NCI-H146 (cell line): ENCODE measurements around the gene KCTD18.

Experiments used
- DNase-seq: peaks from one replicate; lab custom pipeline; 2025; lab: John Stamatoyannopoulos, UW

KCTD18 gene

DNA sequence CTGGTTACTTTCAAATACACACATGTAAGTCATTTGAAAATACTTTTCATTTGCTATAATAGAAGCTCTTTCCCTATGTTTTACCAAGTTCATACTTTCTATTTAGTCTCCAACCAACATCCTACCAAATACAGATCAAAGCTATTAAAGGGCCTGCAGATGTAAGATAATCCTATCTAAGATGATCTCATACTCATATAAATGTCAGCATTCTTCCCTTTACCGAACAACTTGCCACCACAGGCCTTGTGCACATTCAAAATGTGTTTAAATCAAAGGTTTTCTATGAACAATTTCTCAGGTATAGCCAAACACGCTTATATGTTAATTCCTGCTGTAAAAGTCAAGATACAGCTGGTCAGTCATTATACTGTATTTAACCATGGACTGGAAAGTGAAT is 23.3 kb downstream of the KCTD18 start:
- DNase-seq: no peak

DNA sequence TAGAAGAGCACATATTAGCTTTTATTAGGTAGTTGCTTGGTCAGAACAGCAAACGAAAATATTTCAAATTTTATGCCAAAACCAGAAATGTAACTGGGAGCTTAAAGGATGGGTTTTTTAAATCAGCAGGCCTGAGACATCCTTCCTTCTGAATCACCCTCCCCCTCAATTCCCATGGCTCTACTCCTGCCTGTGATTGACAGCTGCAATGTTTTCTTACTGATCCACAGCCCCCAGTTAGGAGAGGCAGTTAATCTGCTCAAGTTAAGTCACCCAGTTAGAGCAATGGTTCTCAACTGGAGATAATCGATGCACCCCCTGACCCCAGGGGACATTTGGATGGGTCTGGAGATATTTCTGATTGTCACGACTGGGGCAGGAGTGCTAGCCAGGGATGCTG is 24.9 kb downstream of the KCTD18 start:
- no peak for DNase-seq

DNA sequence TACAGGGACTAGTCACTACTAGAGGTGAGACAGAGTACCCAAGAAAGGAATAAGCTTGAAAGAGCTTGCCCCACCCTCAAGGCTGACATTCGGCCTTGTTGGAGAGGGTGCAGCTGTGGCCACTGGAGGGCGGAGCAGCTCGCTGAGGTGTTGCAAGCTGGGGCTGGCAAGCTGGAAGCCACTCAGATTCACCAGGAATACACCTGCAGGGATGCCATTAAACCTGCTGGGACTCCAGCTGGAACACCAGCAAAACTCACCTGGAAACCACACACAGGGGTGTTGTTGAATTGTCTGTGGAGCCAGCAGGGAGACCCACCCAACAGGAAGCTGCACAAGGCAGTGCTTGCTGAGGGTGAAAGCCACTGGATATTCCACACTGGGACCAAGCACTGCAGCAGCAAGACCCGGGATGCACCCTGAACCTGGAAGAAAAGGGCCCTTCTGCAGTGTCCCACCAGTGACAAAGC is 26.1 kb downstream of the KCTD18 start:
- peak; percentile 82 for DNase-seq

DNA sequence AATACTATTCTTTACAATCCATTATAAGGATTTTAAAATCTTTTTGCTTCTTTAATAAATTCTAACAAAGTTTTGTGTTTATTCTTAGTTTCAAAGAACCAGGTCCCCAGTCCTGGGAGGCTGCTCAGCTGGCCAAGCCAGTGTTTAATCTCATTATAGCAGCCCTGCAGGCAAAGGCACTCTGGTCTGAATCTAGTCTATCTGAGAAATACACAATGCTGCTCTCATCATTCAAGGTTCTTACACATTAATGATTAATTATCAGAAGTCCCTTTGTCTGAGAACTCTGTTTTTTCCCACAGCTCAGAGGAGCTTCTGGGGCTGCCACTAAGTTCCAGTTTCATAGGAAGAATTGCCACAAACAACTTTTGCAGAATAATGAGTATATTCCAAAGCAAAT is 27.7 kb downstream of the KCTD18 start:
- DNase-seq: no peak

- DNase-seq: no peak
Measured at GRCh38 chr2:200479692-200480265, 30.1 kb downstream of the KCTD18 start.

- no peak for DNase-seq
Measured at GRCh38 chr2:200477667-200478131, 32.2 kb downstream of the KCTD18 start.

DNA sequence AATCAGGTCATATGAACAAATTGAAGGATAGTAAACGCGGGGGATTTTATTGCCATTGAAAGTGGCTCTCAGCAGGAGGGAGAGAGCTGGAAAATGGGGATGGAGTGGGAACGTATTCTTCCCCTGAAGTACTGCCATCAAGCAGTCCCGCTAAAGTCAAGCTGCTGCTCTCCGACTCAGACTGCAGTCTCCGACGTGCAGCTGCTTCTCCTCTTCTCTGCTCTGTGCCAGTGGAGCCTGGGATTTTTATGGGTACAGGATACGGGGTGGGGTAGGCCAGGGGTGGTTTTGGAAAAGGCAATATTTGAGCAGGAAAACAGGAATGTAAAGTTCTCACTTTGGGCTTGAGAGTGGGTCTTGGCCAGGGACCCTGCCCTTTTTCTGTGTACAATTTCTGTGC is 33.0 kb downstream of the KCTD18 start:
- DNase-seq: no peak

- no peak for DNase-seq
Measured at GRCh38 chr2:200475795-200476194, 34.1 kb downstream of the KCTD18 start.

DNA sequence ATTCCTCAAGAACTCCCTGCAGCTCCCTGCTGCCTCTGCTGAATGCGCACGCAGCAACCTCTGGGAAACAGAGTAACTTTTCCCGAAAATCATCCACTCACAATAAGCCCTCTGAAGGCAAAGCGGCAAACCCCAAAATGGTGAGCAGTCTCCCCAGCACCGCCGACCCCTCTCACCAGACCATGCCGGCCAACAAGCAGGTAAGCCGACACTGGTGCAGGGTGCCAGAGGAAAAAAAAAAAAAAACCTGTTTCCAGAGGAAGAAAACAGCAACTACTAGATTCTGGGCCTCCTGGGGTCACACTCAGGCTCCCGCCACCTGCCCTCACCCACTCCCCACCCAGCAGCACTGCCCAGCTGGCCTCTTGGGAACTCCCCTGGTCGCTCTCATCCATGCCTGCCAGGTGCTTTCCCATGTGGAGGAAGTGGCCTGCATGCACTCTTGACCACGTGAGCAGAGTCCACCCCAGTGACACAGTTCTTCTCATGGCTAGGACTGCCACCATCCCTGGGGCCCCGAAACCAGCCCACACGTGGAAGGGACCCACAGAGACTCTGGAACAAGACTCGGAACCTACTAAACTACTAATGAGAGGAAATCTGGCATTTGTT is 36.9 kb downstream of the KCTD18 start:
- no peak for DNase-seq

GRCh38 chr2:200471928-200472645 is 37.8 kb downstream of the KCTD18 start:
- DNase-seq: no peak

GRCh38 chr2:200471324-200471848 is 38.5 kb downstream of the KCTD18 start:
- DNase-seq: peak; percentile 34

DNA sequence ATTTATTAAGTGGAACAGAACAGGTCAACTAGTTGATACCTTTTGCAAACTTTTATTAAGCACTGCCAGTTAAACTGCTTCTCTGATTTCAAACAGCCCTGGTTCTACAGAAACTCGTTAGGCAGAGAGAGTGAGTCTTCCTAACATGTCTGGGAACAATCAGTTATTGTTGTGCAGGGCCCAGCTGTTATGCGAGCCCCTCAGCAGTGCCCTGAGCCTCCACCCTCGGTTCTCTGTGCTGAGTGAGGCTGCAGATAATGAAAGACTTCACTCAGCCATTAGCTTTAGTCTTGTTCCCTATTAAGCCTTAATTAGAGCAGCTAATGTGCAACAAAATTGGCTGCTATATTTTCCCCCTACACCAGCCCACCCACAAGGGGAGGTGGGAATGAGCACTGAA is 39.6 kb downstream of the KCTD18 start:
- no peak for DNase-seq

GRCh38 chr2:200469708-200470211 is 40.1 kb downstream of the KCTD18 start:
- DNase-seq: no peak

DNA sequence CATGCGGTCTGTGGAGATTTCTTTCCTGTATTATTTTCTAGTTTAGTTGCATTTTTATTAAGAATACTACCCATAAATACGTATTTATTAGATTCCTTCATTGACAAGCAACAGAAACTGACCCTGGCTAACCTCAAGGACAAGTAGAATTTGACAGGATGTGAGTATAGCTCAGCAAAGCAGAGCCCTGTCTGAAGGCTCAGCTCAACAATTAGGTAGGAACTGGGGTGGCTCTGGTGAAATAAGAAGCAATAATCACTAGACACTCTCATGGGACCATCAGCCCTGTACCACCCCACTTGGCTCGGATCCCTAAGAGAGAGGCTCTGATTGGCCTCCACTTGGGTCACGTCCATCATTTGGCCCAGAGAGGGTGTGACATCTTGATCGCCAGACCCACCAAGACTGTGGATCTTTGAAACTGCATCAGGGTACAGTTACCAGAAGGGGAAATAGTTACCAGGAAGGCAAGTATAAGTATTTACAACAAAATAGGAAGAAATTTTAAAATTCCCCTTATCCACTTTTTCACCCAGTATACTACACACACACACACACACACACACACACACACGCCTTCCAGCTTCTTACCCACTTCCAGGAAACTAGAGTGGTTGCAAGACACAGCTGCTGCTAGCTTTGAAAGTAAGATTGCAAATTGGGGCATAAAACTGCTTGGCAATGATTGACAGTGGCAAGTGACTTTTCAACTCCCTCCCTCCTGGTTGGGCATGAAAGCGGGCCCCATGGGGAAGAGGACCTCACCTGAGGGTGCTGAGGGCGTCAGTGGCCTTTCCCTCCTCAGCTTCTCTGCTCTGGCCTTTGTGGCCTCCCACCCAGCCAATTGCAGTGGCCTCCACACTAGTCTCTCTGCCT is 41.8 kb downstream of the KCTD18 start:
- DNase-seq: no peak

DNA sequence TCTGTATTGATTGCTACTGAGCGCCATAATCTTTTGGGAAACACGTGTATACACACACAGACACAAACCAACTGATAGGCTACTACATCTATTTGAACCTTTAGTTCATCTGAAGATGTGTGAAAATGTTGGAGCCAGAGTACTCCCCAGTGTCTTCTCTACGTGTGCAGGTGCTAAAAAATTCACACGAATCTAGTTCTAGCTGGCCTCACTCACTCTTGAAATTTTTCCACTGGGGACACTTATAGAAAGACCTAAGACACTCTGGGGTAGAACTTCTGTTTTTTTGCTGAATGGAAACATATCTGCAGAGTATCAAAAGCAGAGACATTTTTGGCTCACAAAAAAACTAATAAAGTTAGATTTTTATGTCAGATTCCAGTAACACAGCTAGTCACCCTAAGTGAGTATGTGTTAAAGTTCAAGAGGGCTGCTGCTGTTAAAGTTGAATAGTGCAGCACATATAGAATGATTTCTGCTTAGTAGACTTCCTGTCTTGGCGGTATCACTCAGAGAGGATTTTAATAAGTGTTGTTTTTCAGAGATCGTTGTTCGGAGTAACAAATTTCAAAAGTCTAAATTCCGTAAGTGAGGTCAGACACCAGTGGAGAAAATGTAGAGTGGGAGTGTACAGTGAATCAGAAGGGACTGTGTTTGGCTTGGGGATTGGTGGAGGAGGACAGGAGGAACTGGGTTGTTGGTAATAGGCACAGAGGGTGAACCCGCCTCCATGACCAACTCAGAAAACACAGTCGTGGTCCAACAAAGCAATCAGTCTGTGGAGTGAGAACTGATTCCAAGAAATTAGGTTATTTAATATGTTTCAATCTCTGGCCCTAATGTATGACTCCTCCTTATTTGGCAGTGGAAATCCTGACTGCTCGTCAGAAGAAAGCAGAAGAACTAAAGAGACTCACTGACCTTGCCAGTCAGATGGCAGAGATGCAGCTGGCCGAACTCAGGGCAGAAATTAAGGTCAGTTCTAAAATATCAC is 43.1 kb downstream of the KCTD18 start:
- DNase-seq: no peak

GRCh38 chr2:200463452-200463851 is 46.4 kb downstream of the KCTD18 start:
- DNase-seq: no peak

GRCh38 chr2:200461846-200462710 is 47.8 kb downstream of the KCTD18 start:
- no peak for DNase-seq

GRCh38 chr2:200459101-200459500 is 50.8 kb downstream of the KCTD18 start:
- DNase-seq: no peak

DNA sequence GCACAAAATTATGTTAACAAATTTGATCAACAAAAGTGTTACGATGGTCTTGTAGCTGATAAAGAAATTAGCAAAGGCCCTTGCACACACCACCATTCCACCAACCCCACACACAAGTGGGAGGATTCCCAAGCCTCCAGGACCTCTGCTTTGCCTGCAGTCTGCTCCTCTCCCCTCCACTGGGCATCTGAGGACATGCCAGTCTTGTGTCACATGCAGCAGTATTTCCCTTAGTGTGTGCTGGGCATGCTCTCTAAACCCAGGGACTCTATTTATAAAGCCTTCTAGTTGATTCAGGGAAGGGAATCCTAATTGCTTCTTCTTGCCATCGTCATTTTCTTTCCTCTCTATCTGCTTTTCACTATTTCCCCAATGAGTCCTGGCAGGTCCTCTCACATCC is 53.3 kb downstream of the KCTD18 start:
- no peak for DNase-seq
